SH-SY5Y (cell line): ENCODE data around the gene OR1K1.

Experiments used
- GATA2 ChIP-seq: IDR thresholded peaks from 2 replicates; pipeline ENCODE4 v1.6.1; 2011; ENCODE audit warnings: mild to moderate bottlenecking, low read depth, low read length
- GATA3 ChIP-seq: IDR thresholded peaks from 2 replicates; pipeline ENCODE4 v1.6.1; 2011; ENCODE audit warnings: low read depth, mild to moderate bottlenecking, low read length, moderate library complexity

Gene OR1K1, protein sequence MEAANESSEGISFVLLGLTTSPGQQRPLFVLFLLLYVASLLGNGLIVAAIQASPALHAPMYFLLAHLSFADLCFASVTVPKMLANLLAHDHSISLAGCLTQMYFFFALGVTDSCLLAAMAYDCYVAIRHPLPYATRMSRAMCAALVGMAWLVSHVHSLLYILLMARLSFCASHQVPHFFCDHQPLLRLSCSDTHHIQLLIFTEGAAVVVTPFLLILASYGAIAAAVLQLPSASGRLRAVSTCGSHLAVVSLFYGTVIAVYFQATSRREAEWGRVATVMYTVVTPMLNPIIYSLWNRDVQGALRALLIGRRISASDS

DNA sequence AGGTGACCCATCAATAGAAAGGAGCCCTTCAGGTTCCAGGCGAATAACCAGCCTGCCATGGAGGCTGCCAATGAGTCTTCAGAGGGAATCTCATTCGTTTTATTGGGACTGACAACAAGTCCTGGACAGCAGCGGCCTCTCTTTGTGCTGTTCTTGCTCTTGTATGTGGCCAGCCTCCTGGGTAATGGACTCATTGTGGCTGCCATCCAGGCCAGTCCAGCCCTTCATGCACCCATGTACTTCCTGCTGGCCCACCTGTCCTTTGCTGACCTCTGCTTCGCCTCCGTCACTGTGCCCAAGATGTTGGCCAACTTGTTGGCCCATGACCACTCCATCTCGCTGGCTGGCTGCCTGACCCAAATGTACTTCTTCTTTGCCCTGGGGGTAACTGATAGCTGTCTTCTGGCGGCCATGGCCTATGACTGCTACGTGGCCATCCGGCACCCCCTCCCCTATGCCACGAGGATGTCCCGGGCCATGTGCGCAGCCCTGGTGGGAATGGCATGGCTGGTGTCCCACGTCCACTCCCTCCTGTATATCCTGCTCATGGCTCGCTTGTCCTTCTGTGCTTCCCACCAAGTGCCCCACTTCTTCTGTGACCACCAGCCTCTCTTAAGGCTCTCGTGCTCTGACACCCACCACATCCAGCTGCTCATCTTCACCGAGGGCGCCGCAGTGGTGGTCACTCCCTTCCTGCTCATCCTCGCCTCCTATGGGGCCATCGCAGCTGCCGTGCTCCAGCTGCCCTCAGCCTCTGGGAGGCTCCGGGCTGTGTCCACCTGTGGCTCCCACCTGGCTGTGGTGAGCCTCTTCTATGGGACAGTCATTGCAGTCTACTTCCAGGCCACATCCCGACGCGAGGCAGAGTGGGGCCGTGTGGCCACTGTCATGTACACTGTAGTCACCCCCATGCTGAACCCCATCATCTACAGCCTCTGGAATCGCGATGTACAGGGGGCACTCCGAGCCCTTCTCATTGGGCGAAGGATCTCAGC, at the start of gene OR1K1:
Gene OR1K1 (plus strand): TSS at position 58 of the 995 bp plus-strand sequence. CDS start 0 bp downstream, at position 58.
- TF ChIP-seq GATA3 (no peak), GATA2 (no peak)

GRCh38 chr9:122754825-122755224, 45.1 kb upstream of the OR1K1 start:
- TF ChIP-seq GATA3 (no peak), GATA2 (no peak)

DNA sequence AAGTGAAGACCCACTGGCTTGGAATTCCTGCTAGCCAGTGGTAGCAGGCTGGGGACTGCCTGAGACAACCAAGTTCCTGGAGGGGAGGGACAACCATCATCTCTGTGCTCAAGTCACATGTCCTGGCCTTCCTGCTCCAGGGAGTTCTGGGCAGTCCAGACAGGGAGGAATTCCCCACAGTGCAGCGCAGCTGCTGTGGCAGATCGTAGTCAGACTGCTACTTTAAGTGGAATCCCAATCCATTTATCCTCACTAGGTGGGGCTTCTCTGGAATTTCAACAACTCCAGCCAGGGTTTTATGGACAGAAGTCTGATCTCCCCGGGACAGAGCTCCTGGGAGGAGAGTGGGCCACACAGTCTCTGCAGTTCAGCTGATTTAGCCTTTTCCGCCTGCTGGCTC, 32.1 kb upstream of the OR1K1 start:
- no peak for TF ChIP-seq GATA2
- TF ChIP-seq GATA3: no peak

GRCh38 chr9:122777052-122777451, 22.9 kb upstream of the OR1K1 start:
- TF ChIP-seq GATA3 (no peak), GATA2 (no peak)

DNA sequence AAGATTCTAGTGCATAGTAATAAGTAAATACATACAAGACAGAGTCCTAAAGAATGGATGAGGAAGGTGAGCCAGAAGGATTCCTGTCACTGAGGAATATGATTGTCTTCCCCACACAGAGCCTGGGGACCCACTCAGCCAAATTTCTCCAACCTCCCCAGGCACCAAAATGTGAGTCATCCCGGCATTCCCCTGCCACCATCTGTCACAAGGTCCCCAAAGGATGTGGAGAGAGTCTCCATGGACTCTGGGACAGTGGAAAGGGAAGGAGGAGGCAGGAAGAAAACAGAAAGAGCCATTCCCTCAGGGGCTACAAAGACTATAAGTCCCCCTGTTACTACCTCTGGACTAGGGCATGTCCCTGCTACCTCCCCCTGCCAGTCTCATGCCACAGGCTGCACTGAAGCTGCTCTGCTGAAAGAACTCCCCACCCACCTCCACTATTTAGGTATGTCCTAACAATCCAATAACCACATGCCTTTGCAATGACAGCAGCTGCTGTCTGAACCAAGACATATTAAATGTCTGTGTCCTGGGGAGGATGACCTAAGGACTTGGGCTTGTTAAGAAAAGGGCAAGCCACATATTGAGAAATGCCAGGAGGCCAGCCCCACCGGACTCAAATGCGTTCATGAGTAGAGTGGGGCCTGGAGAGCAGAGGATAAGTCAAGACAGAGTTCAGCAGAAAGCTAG, 21.8 kb upstream of the OR1K1 start:
- TF ChIP-seq GATA2 (no peak), GATA3 (no peak)

DNA sequence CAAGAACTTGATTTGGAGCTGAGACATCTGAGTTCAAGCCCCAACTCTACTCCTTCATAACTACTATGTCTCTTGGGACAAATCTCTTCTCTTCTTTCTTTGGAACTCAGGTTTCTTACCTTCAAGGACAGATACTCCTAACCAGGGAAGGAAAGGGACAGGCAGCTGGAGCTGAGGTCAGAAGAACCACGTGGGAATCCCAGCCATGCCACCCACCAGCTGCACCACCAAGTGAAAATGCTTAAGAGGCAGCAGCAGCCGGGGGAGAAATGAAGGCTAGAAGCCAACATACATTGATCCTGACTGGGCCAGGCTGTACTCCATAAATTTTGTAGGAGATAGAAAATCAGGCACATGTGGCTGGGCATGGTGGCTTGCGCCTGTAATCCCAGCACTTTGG, 20.7 kb upstream of the OR1K1 start:
- TF ChIP-seq GATA3: no peak

DNA sequence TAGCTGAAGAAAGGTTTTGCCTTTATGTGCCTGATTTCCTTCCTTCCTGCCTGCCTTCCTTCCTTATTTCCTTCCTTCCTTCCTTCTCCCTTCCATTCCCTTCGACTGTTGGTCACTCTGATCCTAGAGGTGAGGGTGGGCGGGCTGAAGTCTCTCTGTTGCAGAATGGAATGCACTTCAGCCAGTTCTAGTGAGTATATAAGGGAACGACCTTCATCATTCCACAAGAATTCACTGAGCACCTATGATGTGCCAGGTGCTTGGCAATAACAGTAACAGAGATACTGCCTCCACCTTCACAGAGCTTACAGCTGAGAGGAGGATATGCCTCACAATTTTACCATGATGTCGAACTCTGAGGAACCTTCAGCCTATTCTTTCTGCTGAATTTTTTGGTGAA, 19.9 kb upstream of the OR1K1 start:
- TF ChIP-seq GATA3 (no peak), GATA2 (no peak)

DNA sequence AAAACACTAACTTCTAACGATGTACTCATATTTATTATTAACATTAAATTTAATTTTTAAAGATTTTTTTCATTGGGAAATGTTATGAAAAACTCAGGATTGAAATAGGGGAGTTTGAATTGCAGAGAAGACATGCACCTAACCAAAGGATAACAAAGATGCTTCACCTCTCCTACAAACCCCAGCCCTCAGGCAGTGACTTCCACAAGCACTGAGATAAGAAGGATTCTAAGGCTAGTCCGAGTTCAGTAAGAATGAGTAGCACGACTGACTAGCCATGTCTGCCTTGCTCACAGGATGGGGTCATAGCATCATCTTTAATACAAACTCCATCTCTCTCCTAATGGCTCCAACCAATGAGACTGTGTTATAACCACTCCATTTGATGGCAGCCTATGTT, 18.3 kb upstream of the OR1K1 start:
- TF ChIP-seq GATA2: no peak
- TF ChIP-seq GATA3: no peak

- TF ChIP-seq GATA3 (no peak), GATA2 (no peak)
Measured at GRCh38 chr9:122785269-122785668, 14.7 kb upstream of the OR1K1 start.

GRCh38 chr9:122786338-122786737, 13.6 kb upstream of the OR1K1 start:
- TF ChIP-seq GATA3: no peak
- TF ChIP-seq GATA2: no peak

DNA sequence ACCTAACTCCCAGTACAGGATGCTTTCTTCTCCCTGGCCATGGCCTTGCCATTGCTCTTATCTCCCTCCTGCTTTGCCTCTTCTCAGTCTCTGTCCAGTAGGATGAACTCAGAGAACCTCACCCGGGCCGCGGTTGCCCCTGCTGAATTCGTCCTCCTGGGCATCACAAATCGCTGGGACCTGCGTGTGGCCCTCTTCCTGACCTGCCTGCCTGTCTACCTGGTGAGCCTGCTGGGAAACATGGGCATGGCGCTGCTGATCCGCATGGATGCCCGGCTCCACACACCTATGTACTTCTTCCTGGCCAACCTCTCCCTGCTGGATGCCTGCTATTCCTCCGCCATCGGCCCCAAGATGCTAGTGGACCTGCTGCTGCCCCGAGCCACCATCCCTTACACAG, 11.1 kb upstream of the OR1K1 start, which contains the start of gene OR5C1:
Gene OR5C1 (plus strand): TSS at position 103 of the 400 bp plus-strand sequence. CDS start 0 bp downstream, at position 103.
- TF ChIP-seq GATA3 (no peak), GATA2 (no peak)

DNA sequence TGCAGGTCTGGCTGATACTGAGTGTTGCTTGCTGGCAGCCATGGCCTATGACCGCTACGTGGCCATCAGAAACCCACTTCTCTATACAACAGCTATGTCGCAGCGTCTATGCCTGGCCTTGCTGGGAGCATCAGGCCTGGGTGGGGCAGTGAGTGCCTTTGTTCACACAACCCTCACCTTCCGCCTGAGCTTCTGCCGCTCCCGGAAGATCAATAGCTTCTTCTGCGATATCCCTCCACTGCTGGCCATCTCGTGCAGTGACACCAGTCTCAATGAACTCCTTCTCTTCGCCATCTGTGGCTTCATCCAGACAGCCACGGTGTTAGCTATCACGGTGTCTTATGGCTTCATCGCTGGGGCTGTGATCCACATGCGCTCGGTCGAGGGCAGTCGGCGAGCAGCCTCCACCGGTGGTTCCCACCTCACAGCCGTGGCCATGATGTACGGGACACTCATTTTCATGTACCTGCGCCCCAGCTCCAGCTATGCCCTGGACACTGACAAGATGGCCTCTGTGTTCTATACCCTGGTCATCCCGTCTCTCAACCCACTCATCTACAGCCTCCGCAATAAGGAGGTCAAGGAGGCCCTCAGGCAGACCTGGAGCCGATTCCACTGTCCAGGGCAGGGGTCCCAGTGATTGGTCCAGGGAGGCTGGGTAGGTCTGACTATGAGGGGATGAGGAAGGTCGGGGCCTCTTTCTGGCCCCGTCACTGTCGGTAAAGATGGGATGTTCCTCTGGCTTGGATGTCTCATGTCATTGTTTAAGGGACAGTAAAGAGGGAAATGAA, 10.5 kb upstream of the OR1K1 start:
- no peak for TF ChIP-seq GATA2

DNA sequence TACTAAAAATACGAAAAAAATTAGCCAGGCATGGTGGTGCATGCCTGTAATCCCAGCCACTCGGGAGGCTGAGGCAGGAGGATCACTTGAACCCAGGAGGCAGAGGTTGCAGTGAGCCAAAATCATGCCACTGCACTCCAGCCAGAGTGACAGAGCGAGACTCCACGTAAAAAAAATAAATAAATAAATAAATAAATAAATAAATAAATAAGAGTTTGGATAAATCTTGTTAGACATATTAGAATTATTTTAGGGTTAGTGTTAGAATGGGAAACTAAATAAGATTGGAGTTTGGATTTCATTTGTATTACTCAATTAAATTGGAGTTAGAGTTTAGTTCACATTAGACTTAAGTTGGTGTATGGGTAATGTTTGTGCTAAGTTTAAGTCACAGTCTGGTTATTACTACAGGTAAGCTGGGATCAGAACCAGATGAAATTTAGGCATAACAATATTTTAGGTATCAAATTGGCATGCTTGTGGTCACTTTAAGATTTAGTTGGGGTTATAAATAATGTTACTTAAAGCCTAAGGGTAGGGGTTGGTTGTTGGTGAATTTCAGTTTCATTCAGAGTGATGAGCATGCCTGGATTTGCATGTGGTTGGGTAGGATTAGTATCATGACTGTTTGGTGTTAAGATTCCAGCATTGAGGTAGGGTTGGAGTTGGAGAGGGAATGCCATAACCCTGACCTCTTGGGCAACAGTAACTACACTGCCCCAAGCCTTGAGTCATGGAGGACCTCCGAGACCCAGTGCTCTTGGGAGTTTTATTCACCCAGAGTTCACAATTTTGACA, 7.9 kb upstream of the OR1K1 start:
- no peak for TF ChIP-seq GATA3
- no peak for TF ChIP-seq GATA2
